Astrocyte (in vitro differentiated cells and primary cell): ENCODE measurements around the gene GALNT7.

ENCODE experiments used
- CTCF ChIP-seq: IDR thresholded peaks from 2 replicates; pipeline ENCODE4 v1.5.1; 2011; ENCODE audit warnings: low read depth, mild to moderate bottlenecking, inconsistent platforms, low read length, moderate library complexity; ENCODE audit not compliant: insufficient read depth
- EZH2 ChIP-seq: IDR thresholded peaks from 2 replicates; pipeline ENCODE4 v1.6.1; 2012; ENCODE audit warnings: mild to moderate bottlenecking, low read length, inconsistent platforms; ENCODE audit not compliant: insufficient read depth

- TF ChIP-seq EZH2 (no peak), CTCF (no peak)
Observed at GRCh38 chr4:173227756-173228155, 59.1 kb downstream of the GALNT7 start.
